ENCODE measurements around the gene TRMT10C. TPM values are rescaled to one million over a fixed set of nuclear protein-coding genes. Genes with fewer than 3 reads are reported as not detected.

Gene TRMT10C
- total and polyA plus RNA-seq, 2 experiments from 2014 or later, result 61.9 to 145 TPM

DNA sequence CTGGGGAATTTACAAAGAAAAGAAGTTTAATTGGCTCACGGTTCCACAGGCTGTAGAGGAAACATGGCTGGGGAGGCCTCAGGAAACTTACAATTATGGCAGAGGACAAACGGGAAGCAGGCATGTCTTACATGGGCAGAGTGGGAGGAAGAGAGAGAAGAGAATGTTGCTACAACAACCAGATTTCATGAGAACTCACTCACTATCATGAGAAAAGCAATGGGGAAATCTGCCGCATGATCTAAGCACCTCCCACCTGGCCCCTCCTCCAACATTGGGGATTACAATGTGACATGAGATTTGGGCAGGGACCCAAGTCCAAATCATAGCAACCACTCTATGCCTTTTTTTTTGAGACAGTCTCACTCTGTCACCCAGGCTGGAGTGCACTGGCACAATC, 41.1 kb downstream of the TRMT10C start:
- peaks cover 4% of the 10 kb centered on the region; the same call in 1 of the 3 replicates for H3K4me1 Mint-ChIP-seq
- no peak for ATAC-seq
- no peak for DNase-seq (ENCODE audit: low spot score)

More for the DNA sequence above, 41.1 kb downstream of the TRMT10C start:
- TF ChIP-seq EZH2 (IDR thresholded peaks at IDR 0.05; ENCODE audit: low read depth, unreplicated experiment), result no peak
- TF ChIP-seq POLR2AphosphoS5 (IDR thresholded peaks at IDR 0.05; ENCODE audit: low read depth), result no peak
- no peak for TF ChIP-seq ZNF331 (CRISPR knock-in tag; IDR thresholded peaks at IDR 0.05; ENCODE audit: low read depth)
- TF ChIP-seq, protein P1, sequence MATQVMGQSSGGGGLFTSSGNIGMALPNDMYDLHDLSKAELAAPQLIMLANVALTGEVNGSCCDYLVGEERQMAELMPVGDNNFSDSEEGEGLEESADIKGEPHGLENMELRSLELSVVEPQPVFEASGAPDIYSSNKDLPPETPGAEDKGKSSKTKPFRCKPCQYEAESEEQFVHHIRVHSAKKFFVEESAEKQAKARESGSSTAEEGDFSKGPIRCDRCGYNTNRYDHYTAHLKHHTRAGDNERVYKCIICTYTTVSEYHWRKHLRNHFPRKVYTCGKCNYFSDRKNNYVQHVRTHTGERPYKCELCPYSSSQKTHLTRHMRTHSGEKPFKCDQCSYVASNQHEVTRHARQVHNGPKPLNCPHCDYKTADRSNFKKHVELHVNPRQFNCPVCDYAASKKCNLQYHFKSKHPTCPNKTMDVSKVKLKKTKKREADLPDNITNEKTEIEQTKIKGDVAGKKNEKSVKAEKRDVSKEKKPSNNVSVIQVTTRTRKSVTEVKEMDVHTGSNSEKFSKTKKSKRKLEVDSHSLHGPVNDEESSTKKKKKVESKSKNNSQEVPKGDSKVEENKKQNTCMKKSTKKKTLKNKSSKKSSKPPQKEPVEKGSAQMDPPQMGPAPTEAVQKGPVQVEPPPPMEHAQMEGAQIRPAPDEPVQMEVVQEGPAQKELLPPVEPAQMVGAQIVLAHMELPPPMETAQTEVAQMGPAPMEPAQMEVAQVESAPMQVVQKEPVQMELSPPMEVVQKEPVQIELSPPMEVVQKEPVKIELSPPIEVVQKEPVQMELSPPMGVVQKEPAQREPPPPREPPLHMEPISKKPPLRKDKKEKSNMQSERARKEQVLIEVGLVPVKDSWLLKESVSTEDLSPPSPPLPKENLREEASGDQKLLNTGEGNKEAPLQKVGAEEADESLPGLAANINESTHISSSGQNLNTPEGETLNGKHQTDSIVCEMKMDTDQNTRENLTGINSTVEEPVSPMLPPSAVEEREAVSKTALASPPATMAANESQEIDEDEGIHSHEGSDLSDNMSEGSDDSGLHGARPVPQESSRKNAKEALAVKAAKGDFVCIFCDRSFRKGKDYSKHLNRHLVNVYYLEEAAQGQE (IDR thresholded peaks at IDR 0.05; ENCODE audit: unreplicated experiment), result no peak
- no peak for TF ChIP-seq NANOG (IDR thresholded peaks at IDR 0.05; ENCODE audit: borderline replicate concordance)
- TF ChIP-seq JUNB (IDR thresholded peaks at IDR 0.05; ENCODE audit: unreplicated experiment), result no peak
- no peak for TF ChIP-seq ZNF114 (CRISPR knock-in tag; IDR thresholded peaks at IDR 0.05)
- TF ChIP-seq, protein P2, sequence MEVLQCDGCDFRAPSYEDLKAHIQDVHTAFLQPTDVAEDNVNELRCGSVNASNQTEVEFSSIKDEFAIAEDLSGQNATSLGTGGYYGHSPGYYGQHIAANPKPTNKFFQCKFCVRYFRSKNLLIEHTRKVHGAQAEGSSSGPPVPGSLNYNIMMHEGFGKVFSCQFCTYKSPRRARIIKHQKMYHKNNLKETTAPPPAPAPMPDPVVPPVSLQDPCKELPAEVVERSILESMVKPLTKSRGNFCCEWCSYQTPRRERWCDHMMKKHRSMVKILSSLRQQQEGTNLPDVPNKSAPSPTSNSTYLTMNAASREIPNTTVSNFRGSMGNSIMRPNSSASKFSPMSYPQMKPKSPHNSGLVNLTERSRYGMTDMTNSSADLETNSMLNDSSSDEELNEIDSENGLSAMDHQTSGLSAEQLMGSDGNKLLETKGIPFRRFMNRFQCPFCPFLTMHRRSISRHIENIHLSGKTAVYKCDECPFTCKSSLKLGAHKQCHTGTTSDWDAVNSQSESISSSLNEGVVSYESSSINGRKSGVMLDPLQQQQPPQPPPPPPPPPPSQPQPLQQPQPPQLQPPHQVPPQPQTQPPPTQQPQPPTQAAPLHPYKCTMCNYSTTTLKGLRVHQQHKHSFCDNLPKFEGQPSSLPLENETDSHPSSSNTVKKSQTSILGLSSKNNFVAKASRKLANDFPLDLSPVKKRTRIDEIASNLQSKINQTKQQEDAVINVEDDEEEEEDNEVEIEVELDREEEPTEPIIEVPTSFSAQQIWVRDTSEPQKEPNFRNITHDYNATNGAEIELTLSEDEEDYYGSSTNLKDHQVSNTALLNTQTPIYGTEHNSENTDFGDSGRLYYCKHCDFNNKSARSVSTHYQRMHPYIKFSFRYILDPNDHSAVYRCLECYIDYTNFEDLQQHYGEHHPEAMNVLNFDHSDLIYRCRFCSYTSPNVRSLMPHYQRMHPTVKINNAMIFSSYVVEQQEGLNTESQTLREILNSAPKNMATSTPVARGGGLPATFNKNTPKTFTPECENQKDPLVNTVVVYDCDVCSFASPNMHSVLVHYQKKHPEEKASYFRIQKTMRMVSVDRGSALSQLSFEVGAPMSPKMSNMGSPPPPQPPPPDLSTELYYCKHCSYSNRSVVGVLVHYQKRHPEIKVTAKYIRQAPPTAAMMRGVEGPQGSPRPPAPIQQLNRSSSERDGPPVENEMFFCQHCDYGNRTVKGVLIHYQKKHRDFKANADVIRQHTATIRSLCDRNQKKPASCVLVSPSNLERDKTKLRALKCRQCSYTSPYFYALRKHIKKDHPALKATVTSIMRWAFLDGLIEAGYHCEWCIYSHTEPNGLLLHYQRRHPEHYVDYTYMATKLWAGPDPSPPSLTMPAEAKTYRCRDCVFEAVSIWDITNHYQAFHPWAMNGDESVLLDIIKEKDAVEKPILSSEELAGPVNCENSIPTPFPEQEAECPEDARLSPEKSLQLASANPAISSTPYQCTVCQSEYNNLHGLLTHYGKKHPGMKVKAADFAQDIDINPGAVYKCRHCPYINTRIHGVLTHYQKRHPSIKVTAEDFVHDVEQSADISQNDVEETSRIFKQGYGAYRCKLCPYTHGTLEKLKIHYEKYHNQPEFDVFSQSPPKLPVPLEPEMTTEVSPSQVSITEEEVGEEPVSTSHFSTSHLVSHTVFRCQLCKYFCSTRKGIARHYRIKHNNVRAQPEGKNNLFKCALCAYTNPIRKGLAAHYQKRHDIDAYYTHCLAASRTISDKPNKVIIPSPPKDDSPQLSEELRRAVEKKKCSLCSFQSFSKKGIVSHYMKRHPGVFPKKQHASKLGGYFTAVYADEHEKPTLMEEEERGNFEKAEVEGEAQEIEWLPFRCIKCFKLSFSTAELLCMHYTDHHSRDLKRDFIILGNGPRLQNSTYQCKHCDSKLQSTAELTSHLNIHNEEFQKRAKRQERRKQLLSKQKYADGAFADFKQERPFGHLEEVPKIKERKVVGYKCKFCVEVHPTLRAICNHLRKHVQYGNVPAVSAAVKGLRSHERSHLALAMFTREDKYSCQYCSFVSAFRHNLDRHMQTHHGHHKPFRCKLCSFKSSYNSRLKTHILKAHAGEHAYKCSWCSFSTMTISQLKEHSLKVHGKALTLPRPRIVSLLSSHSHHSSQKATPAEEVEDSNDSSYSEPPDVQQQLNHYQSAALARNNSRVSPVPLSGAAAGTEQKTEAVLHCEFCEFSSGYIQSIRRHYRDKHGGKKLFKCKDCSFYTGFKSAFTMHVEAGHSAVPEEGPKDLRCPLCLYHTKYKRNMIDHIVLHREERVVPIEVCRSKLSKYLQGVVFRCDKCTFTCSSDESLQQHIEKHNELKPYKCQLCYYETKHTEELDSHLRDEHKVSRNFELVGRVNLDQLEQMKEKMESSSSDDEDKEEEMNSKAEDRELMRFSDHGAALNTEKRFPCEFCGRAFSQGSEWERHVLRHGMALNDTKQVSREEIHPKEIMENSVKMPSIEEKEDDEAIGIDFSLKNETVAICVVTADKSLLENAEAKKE (CRISPR knock-in tag; IDR thresholded peaks at IDR 0.05), result no peak
- no peak for TF ChIP-seq CREB1 (CRISPR knock-in tag; IDR thresholded peaks at IDR 0.05; ENCODE audit: low read depth)
- TF ChIP-seq, protein P3, sequence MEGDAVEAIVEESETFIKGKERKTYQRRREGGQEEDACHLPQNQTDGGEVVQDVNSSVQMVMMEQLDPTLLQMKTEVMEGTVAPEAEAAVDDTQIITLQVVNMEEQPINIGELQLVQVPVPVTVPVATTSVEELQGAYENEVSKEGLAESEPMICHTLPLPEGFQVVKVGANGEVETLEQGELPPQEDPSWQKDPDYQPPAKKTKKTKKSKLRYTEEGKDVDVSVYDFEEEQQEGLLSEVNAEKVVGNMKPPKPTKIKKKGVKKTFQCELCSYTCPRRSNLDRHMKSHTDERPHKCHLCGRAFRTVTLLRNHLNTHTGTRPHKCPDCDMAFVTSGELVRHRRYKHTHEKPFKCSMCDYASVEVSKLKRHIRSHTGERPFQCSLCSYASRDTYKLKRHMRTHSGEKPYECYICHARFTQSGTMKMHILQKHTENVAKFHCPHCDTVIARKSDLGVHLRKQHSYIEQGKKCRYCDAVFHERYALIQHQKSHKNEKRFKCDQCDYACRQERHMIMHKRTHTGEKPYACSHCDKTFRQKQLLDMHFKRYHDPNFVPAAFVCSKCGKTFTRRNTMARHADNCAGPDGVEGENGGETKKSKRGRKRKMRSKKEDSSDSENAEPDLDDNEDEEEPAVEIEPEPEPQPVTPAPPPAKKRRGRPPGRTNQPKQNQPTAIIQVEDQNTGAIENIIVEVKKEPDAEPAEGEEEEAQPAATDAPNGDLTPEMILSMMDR (conservative IDR thresholded peaks at IDR 0.05; ENCODE audit: low read depth in 2 of 2), result no peak
- TF ChIP-seq, protein P4, sequence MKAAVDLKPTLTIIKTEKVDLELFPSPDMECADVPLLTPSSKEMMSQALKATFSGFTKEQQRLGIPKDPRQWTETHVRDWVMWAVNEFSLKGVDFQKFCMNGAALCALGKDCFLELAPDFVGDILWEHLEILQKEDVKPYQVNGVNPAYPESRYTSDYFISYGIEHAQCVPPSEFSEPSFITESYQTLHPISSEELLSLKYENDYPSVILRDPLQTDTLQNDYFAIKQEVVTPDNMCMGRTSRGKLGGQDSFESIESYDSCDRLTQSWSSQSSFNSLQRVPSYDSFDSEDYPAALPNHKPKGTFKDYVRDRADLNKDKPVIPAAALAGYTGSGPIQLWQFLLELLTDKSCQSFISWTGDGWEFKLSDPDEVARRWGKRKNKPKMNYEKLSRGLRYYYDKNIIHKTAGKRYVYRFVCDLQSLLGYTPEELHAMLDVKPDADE (IDR thresholded peaks at IDR 0.05), result no peak
- no peak for TF ChIP-seq STAT1 (IDR thresholded peaks at IDR 0.05; ENCODE audit: unreplicated experiment)
- TF ChIP-seq EZH2phosphoT487 (IDR thresholded peaks at IDR 0.05; ENCODE audit: unreplicated experiment), result no peak
- Histone ChIP-seq H2AFZ (no peak overlapping the region), H3K27ac (ENCODE audit: low read depth) (no peak overlapping the region), H4K20me1 (replicated peaks; ENCODE audit: insufficient read depth) (no peaks in the 10 kb centered on the region), H3K9me2 (ENCODE audit: insufficient read depth) (no peaks in the 10 kb centered on the region), H3F3A (replicated peaks; ENCODE audit: low read depth) (0 out of 2 replicates have a peak, but pooled peaks cover 3% of the 10 kb centered on the region), H3K27me3 (ENCODE audit: insufficient read depth) (no peaks in the 10 kb centered on the region), H3K4me2 (no peak overlapping the region), H3K4me1 (ENCODE audit: insufficient read depth) (no peaks in the 10 kb centered on the region), H3K79me2 (replicated peaks; ENCODE audit: insufficient read depth) (no peaks in the 10 kb centered on the region), H3K4me3 (no peak overlapping the region), H3K36me3 (ENCODE audit: insufficient read depth) (no peaks in the 10 kb centered on the region)
- H3K27ac Mint-ChIP-seq, result no peak overlapping the region
- peaks cover 2% of the 10 kb centered on the region for H3K27me3 Mint-ChIP-seq (ENCODE audit: insufficient read depth, low read depth, poor library complexity)
- peaks cover 6% of the 10 kb centered on the region; the same call in 1 of the 3 replicates for H3K36me3 Mint-ChIP-seq (ENCODE audit: low read depth)
- H3K4me3 Mint-ChIP-seq, result no peak overlapping the region
- peaks cover 5% of the 10 kb centered on the region; the same call in 2 of the 3 replicates for H3K9me3 Mint-ChIP-seq
